HG03139 (cell line): ENCODE results near the gene DLG5.

Experiments
- ATAC-seq: cut with Tn5 transposase; IDR thresholded peaks from one replicate; pipeline ENCODE4 v1.9.1; 2021; ENCODE audit not compliant: unreplicated experiment

DLG5 gene, protein sequence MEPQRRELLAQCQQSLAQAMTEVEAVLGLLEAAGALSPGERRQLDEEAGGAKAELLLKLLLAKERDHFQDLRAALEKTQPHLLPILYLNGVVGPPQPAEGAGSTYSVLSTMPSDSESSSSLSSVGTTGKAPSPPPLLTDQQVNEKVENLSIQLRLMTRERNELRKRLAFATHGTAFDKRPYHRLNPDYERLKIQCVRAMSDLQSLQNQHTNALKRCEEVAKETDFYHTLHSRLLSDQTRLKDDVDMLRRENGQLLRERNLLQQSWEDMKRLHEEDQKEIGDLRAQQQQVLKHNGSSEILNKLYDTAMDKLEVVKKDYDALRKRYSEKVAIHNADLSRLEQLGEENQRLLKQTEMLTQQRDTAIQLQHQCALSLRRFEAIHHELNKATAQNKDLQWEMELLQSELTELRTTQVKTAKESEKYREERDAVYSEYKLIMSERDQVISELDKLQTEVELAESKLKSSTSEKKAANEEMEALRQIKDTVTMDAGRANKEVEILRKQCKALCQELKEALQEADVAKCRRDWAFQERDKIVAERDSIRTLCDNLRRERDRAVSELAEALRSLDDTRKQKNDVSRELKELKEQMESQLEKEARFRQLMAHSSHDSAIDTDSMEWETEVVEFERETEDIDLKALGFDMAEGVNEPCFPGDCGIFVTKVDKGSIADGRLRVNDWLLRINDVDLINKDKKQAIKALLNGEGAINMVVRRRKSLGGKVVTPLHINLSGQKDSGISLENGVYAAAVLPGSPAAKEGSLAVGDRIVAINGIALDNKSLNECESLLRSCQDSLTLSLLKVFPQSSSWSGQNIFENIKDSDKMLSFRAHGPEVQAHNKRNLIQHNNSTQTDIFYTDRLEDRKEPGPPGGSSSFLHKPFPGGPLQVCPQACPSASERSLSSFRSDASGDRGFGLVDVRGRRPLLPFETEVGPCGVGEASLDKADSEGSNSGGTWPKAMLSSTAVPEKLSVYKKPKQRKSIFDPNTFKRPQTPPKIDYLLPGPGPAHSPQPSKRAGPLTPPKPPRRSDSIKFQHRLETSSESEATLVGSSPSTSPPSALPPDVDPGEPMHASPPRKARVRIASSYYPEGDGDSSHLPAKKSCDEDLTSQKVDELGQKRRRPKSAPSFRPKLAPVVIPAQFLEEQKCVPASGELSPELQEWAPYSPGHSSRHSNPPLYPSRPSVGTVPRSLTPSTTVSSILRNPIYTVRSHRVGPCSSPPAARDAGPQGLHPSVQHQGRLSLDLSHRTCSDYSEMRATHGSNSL (N-terminal part only)

DNA sequence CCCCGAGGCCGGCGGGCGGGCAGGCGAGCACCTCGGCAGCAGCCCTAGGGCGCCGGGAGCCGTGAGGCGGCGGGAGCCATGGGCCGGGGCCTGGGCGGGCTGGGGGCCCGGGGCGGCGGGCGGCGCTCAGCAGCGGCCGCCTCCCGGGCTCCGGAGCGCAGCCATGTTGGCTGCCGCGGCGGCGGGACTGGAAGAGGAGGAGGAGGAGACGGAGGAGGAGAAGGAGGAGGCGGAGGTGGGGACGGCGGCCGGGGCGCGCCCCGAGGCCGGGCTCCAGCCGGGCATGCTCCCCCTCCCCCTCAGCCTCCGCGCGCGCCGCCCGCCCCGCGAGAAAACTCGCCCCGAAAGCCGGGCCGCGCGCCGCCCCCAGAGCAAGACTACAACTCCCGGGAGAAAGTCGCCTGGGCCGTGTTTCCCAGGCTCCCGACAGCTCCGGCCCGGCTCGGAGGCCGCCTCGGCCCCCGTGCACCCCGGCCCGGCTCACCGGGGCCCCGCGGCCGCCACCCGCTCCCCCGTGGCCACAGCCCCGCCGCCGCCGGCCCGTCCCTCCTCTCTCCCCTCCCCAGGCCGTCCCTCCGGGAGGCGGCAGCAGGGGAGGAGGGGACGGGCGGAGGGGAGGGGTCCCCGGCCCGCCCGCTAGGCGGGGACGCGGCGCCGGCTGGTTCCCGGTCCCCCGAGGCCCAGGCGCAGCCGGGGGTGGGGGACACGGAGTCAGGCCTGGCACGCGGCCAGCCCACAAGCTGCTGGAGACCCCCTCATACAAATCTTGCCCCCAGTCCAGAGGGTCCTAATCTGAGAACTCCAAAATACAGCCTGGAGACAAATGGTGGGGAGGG lies at the start of gene DLG5:
DLG5 (minus strand) TSS at position 190 of the 836 bp plus-strand sequence. CDS start 235 bp downstream, outside the sequence.
- peak; percentile 44 for ATAC-seq

DNA sequence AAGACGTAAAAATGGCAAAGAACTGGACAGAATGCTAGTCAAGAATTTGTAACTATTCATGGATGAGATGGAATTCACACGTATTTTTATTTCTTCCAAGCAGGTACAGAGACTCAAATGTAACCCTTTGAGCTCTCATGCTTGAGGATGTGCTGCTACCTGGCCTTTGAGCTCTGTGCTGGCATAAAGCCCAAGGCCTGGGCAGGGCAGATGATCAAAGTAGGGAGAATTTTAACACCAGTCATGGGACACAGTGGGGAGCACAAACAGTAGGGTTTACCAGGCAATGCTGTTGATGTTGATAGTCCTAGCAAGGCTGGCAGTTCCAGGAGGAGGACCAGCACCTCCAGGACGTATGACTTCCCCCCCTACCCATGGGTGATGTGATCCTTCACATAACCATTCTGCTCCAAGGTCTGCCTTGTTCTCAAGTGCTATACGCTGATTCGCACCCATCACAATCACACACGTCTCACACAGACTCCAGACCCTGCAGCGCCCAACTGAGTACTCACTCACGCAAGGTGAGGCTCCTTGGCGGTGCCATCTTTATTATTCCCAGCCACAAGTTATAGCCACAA lies 48.6 kb upstream of the DLG5 start:
- ATAC-seq: no peak

DNA sequence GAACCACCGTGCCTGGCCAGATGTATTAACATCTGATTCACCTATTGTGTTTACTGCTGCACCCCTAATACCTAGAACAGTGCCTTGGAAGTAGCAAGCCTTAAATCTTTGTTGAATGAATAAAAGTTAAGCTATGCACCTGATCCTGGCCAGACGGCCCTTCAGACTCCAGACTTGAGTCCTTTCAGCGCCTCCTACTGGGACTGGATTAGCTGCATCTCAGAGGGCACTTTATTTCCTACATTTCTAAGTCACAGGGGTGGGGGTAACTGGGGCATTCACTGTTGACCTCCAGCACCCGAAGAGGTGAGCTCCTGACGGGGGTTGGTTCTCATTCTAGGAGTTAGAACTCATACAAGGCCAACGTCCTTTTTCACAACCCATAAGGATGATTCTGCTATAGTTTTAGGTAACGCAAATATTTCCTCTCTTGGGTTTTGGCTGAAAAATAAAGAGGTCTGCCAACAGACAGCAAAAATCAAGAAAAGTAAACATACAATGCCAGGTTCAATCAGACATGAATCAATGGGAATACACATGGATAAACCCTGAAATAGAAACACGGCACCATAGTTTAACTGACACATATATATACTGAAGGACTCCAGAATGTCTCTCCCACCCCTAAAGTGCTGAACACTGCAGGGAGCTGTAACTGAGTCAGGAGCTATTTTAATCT lies 48.0 kb upstream of the DLG5 start:
- ATAC-seq: no peak

DNA sequence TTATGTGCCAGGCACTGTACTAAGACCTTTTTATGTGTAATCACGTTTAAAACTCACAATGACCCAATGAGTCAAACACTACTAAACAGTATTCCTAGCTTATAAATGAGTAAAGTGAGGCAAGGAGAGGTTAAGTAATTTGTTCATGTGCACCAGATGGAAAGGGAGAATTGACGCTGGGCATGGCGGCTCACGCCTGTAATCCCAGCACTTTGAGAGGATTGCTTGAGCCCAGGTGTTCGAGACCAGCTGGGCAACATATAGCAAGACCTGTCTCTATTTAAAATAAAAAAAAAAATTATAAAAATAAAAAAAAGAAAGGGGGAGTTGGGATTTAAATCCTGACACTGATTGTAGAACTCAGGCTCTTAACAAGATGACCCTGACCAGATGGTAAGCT lies 46.7 kb upstream of the DLG5 start:
- no peak for ATAC-seq

DNA sequence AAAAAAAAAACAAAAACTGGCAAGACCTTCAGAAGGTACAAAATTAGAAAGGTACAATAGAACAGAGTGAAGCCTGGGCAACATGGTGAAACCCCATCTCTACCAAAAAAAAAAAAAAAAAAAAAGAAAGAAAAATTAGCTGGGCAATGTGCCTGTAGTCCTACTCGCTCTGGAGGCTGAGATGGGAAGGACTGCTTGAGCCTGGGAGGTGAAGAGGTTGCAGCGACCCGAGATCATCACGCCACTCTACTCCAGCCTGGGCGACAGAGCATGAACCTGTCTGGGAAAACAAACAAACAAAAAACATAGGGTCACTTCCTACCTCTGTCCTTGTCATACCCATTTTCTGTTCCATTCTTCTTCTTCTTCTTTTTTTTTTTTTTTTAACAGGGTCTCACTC lies 45.6 kb upstream of the DLG5 start:
- no peak for ATAC-seq

DNA sequence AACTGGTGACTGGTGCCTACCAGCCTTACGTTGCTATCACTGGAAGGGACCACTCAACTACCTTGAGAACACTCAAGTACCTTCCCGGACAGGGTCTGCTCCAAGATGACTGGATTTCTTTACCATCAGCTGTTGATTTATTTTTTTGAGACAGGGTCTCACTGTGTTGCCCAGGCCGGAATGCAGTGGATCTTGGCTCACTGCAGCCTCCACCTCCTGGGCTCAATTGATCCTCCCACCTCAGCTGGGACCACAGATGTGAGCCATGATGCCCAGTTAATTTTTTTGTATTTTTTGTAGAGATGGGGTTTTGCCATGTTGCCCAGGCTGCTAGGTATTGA lies 45.2 kb upstream of the DLG5 start:
- no peak for ATAC-seq

DNA sequence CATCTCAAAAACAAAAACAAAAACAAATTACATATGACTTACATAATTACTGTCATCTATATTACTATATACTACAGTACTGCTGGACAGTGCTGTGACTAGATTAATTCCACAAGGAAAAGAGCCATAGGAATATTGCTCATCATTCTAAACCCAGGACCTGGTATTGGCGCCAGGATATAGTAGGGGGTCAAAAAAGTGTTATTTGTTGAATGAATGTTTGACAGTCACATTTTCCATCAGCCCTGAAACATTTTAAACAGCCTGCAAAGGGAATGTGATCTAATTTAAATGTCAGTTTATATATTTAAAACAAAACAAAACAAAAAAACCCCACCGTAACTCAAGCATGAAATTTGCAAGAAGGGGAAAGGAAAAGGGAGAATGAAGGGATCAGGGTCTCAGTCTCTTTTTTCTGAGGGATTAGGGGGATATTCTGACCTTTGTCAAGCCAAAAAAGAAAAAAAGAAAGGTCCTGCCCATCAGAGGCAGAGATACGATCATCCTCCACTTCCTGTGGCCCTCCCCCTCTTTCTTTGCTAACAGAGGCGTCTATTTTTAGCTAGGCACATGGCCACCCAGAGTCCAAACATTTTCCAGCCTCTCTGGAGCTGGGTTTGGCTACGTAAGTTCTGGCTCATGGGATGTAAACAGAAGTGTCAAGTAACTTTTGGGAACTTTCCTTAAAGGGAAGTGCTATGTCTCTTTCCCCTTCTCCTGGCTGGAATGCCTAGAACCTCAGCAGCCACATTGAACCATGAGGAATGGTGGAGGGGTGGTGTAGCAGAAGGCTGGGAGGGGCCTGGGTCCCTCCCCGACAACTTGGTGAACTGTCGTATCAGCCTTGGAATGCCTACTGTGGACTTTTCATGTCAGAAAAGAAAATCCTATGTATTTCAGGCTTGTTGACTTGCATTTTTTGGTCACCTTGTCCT lies 44.6 kb upstream of the DLG5 start:
- no peak for ATAC-seq

DNA sequence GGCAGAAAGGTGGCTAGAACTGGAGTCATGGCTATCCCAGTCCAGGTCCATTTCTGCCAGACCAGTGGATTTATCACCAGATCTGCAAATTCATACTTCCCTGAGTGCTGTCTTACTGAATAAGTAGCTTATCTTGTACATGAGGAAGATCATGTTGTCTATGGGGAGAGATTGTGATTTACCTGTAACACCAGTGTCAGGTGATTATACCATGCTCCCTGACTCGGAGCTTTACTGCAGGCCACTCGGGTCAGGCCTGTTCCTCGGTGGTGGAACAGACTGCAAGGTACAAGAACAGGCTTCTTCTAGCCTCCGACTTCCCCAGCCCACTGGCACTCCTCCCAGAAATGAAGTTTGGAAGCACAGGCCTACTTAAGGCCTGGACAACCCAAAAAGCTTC lies 42.6 kb upstream of the DLG5 start:
- no peak for ATAC-seq

DNA sequence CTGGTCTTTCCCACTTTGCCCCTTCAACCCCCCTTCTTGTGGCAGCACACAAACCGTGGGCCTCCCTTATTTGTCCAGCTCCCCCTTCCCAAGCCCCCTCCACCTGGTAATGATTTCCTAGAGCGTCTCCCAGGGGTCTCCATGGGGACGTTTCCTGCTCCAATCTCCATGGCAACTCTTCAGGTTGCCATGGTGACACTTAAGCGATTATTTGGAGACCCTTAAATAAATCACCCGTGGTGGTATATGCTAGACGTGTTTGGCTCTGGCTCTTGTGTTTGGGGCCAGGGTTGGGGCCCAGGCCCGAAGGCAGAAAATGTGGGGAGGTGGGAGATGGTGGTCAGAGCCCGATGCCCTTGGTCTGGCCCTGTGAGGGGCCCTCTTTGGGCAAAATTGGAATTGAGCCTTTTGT lies 41.1 kb upstream of the DLG5 start:
- ATAC-seq: no peak

DNA sequence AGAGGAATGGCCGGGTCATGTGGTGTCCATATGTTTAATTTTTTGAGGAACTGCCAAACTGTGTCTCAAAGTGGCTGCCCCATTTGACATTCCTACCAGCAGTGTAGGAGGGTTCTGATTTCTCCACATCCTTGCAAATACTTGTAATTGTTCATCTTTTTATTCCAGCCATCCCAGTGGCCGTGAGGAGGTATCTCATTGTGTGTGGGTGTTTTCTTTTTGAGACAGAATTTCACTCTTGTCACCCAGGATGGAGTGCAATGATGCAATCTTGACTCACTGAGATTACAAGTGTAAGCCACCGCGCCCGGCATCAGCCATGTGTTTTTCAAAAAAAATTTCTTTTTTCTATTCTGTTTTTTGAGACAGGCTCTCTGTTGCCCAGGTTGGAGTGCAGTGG lies 38.7 kb upstream of the DLG5 start:
- no peak for ATAC-seq

DNA sequence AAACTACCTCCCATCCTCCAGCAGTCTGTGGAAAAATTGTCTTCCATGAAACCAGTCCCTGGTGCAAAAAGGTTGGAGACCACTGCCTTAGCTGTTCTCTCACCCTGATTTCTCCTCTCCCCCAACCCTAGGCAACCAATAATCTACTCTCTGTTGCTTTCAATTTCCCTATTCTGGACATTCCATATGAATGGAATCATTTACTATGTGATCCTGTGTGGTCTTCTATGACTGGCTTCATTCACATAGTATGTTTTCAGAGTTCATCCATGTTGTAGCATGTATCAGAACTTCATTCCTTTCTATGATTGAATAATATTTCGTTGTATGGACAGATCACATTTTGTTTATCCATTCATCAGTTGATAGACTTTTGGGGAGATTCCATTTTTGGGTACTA lies 38.3 kb upstream of the DLG5 start:
- no peak for ATAC-seq

DNA sequence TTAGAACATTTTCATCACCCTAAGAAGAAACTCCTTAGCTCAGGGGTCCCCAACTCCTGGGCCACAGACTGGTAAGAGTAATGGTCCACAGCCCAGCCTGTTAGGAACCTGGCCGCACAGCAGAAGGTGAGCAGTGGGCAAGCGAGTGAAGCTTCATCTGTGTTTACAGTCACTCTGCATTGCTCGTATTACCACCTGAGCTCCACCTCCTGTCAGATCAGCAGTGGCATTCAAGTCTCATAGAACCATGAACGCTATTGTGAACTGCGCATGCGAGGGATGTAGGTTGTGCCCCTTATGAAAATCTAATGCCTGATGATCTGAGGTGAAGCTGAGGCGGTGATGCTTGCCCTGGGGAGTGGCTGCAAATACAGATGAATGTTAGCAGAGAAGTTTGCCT lies 37.3 kb upstream of the DLG5 start:
- no peak for ATAC-seq

DNA sequence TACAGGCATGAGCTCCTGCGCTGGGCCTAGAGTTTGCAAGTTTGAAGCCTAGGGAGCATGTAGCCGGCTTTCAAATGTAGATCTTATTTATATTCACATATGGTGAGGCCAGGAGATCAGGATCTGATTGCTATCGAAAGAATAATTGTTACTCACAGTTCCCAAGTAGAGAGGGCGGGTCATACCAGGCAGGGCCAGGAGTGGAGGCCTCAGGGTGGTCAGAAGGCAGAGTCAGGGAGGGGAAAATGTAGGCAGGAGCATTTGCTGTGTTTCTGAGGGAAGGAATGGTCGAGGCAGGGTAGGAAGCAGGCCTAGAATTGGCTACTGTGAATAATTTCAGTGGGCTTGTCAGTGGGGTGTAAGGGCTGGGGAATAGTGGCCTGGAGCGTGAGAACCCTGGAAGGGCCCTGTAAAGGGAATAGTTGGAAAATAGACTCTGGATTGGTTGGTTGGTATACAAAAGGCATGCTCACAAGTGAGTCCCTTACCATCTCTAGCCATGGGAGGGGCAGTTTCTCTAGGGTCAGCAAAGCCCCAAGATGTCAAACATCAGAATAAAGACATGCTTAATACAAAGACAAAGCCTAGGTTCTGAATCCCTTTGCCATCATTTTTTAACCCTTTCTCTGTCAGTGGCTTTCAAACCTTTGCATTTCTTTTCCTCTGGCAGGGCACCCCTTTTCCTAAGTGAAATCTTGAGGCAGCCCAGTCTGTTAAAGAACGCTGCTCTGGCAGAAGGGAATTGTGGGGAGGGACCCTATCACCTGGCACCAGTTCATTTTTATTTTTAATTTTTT lies 36.0 kb upstream of the DLG5 start:
- no peak for ATAC-seq

DNA sequence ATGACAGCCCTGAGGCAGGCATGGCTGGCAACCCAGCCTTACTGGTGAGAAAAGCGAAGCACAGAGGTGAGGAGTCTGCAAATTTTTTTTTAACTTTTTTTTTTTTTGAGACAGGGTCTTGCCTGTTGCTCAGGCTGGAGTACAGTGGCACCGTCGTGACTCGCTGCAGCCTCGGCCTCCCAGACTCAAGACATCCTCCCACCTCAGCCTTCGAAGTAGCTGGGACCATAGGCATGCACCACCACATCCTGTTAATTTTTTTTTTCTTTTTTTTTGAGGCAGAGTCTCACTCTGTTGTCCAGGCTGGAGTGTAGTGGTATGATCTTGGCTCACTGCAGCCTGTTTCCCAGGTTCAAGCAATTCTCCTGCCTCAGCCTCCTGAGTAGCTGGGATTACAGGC lies 35.1 kb upstream of the DLG5 start:
- no peak for ATAC-seq

DNA sequence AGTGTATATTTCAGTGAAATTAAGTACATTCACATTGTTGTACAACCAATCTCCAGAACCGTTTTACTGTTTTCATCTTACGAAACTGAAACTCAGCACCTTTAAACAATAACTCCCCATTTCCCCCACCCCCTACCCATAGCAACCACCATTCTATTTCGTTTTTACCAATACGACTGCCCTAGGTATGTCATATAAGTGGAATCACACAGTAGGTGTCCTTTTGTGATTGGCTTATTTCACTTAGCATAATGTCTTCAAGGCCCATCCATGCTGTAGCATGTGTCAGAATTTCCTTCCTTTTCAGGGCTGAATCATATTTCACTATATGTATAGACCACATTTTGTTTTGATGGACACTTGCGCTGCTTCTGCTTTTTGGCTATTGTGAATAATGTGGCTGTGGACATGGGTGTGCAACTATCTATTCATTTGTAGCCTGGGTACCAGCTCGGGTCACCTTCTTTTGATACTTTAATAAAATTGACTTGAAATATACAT lies 34.3 kb upstream of the DLG5 start:
- no peak for ATAC-seq

DNA sequence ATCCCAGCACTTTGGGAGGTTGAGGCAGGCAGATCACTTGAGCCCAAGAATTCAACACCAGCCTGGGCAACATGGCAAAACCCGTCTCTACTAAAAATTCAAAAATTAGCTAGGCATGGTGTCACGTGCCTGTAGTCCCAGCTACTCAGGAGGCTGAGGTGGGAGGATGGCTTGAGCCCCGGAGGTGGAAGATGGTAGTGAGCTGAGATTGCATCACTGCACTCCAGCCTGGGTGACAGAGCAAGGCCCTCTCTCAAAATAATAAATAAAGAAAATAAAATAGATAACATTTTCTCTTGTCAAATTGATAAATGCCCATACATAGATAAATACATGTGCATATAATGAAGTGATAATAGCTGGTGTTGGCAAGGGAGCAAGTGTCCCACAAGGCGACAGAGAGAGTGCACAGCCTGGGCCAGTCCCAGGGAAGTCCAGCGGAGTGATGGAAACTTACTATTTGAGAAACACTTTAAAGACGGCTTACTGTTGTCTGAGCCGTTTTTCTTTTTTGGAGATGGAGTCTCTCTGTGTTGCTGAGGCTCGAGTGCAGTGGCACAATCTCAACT lies 33.4 kb upstream of the DLG5 start:
- ATAC-seq: no peak

DNA sequence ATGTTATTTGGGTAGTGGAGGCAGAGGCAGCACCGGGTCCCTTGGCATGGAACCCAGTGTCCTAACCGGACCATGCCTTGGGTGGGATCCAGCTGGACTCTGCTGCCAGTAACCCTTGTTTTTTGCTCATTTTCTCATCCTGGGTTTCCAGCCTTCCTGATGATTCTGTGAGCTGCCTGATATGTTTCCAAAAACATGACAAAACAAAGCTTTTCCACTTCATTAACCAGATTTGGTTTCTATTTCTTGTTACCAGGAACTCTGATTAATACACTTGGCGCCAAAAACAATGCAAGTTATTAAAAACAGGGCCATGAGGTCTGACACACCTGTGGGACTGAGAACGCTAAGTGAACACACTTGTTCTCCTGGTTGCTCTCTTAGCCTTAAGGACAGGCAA lies 32.8 kb upstream of the DLG5 start:
- ATAC-seq: no peak
